Stimulated activated CD8-positive, alpha-beta memory T cell treated with anti-CD3 and anti-CD28 coated beads, Interleukin-7, amount 100 ng/mL, for 4 hours (primary cell): ENCODE results near the gene ZNF69.
"Not testable (repeated sequence)": the region's sequence is repeated elsewhere in the genome, so short reads cannot be mapped to it uniquely, and the experiment has no call there.

Source experiments
- DNase-seq, 2 donors: peaks; one replicate each; pipeline ENCODE4 v3.0.0-alpha.2; 2020; ENCODE audit warnings: low read depth in 2 of 2

ZNF69 gene

GRCh38 chr19:11894851-11895250 is 7.3 kb downstream of the ZNF69 start:
- no peak for DNase-seq

- no peak for DNase-seq
Measured at GRCh38 chr19:11902228-11902627, 14.6 kb downstream of the ZNF69 start.

GRCh38 chr19:11905928-11906327 is 18.3 kb downstream of the ZNF69 start:
- DNase-seq, result no peak

GRCh38 chr19:11911937-11912336 is 24.4 kb downstream of the ZNF69 start:
- DNase-seq, result not testable (repeated sequence)

- not testable (repeated sequence) for DNase-seq
Measured at GRCh38 chr19:11914417-11915051, 27.0 kb downstream of the ZNF69 start.

- DNase-seq, result no peak
Measured at GRCh38 chr19:11921852-11922495, 34.4 kb downstream of the ZNF69 start.

- peak; percentile 86 to 88 for DNase-seq
Measured at GRCh38 chr19:11924886-11925650, 37.5 kb downstream of the ZNF69 start, which contains the start of gene ZNF700. TSS of gene ZNF700 (plus strand) at chr19:11925107. CDS start at chr19:11925211, 104 bp downstream.

- DNase-seq, result not testable (repeated sequence)
Measured at GRCh38 chr19:11925651-11926187, 38.1 kb downstream of the ZNF69 start.

- DNase-seq, result no peak
Measured at GRCh38 chr19:11927227-11927626, 39.6 kb downstream of the ZNF69 start.

GRCh38 chr19:11931051-11931450 is 43.5 kb downstream of the ZNF69 start:
- DNase-seq, result no peak

- DNase-seq, result no peak
Measured at GRCh38 chr19:11931513-11931912, 43.9 kb downstream of the ZNF69 start.

GRCh38 chr19:11935829-11936228 is 48.2 kb downstream of the ZNF69 start:
- DNase-seq, result not testable (repeated sequence)

- DNase-seq, result not testable (repeated sequence)
Measured at GRCh38 chr19:11938383-11938782, 50.8 kb downstream of the ZNF69 start.

GRCh38 chr19:11941361-11941887 is 53.8 kb downstream of the ZNF69 start:
- DNase-seq, result not testable (repeated sequence)

- no peak for DNase-seq
Measured at GRCh38 chr19:11942008-11942842, 54.6 kb downstream of the ZNF69 start.

GRCh38 chr19:11942843-11943108 is 55.2 kb downstream of the ZNF69 start:
- no peak for DNase-seq

GRCh38 chr19:11944656-11945055 is 57.1 kb downstream of the ZNF69 start:
- DNase-seq, result no peak

GRCh38 chr19:11948646-11949045 is 61.1 kb downstream of the ZNF69 start:
- no peak for DNase-seq

- no peak for DNase-seq
Measured at GRCh38 chr19:11949201-11949600, 61.6 kb downstream of the ZNF69 start.

GRCh38 chr19:11949614-11950080 is 62.1 kb downstream of the ZNF69 start:
- DNase-seq, result not testable (repeated sequence)

GRCh38 chr19:11950312-11950711 is 62.7 kb downstream of the ZNF69 start:
- DNase-seq, result no peak
